ENCODE measurements around the gene TTC28.

The TTC28 gene

DNA sequence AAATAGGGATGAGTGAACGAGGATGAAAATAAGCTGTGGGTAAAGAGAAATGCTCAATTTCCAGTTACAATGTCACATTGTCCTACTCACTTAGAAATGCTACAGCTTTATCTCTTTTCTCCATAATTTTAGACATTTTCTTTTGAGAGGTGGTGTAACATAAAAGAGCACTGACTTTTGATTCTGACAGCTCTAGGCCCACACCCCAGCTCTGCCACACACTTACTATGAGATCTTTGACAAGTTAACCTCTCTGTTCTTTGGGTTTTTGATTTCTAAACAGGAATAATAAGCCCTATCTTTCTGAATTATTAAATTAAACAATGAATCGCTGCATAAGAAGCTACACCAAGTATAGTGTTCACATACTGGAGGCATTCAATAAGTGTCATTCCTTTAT is 532.2 kb downstream of the TTC28 start:
- TF ChIP-seq CTCF (IDR thresholded peaks at IDR 0.05; ENCODE audit: low read depth, low read length, missing control alignments) = no peak
- DNase-seq (ENCODE audit: low read depth) = no peak
- no peak overlapping the region for H3K4me3 ChIP-seq (ENCODE audit: low read depth, low read length)

- no peak for DNase-seq (ENCODE audit: low read depth)
- H3K4me3 ChIP-seq (ENCODE audit: low read depth, low read length) = no peak overlapping the region
- TF ChIP-seq CTCF (IDR thresholded peaks at IDR 0.05; ENCODE audit: low read depth, low read length, missing control alignments) = no peak
Measured at GRCh38 chr22:28146401-28147314, 533.0 kb downstream of the TTC28 start.

DNA sequence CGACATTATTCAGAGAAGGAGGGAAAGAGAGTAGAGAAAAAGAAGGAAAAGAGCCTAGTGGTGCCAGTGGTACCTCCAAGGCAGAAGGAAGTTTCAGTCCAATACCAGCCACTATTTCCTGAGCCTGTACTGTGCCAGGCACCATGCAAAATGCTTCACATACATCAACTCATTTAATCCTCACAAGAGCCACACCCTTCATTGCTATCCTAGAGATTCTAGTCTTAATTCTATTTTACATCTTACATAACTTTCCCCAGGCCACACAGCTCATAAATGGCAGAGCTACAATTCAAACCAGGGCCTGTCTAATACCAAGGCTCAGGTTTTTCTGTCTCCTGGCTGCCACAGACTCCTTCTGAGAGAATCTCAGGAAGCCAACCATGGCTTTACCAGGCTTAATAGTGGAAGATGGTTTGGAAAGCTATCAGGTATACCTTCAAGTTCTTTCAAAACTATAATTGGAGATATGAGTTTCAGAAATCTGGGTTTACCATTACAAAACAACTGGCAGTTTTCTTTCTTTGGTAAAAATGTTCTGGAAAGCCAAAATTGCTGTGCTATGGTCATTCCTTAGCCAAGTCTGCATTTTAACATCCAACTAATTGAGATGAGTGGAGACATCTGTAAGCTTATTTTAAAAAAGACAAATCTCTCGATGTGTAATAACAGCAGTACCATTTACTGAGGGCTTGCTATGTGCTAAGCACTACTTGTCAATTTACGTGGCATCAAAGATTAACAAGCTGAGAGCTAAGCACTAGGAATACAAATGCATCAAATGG is 535.5 kb downstream of the TTC28 start:
- no peak for TF ChIP-seq CTCF (IDR thresholded peaks at IDR 0.05; ENCODE audit: low read depth, low read length, missing control alignments)
- no peak for DNase-seq (ENCODE audit: low read depth)
- no peak overlapping the region for H3K4me3 ChIP-seq (ENCODE audit: low read depth, low read length)

DNA sequence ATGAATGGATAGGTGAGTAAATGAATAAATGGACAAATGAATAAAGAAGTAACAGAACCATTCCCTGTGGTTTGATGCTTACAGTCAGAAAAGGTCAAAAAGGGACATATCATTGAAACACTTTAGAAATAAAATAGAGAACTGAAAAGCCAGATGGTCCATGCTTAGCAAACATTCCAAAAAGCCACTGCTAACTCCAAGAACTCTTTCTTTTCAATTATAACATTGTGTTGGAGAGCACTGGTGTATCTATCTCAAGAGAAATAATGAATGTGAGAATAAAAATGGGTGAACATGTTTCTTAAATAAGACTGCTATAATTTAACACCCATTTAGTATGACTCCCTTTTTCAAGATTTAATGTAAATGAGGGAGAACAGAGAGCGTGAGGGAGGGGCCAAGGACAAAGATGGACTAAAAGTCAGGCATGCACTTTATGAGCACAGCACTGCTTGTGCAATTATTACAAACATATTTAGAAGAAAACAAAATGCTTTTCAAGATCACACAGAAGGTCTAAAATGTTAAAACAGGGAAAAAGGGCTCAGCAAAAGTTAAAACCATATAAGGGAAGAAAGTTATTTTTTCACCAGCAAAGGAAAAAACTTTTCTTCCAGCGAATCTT is 536.3 kb downstream of the TTC28 start:
- no peak for TF ChIP-seq CTCF (IDR thresholded peaks at IDR 0.05; ENCODE audit: low read depth, low read length, missing control alignments)
- no peak overlapping the region for H3K4me3 ChIP-seq (ENCODE audit: low read depth, low read length)
- no peak for DNase-seq (ENCODE audit: low read depth)

- H3K4me3 ChIP-seq (ENCODE audit: low read depth, low read length) = no peak overlapping the region
- no peak for DNase-seq (ENCODE audit: low read depth)
- TF ChIP-seq CTCF (IDR thresholded peaks at IDR 0.05; ENCODE audit: low read depth, low read length, missing control alignments) = no peak
Measured at GRCh38 chr22:28142361-28142961, 537.2 kb downstream of the TTC28 start.

- no peak for TF ChIP-seq CTCF (IDR thresholded peaks at IDR 0.05; ENCODE audit: low read depth, low read length, missing control alignments)
- H3K4me3 ChIP-seq (ENCODE audit: low read depth, low read length) = no peak overlapping the region
- DNase-seq (ENCODE audit: low read depth) = no peak
Measured at GRCh38 chr22:28141614-28142013, 538.0 kb downstream of the TTC28 start.
